Smooth muscle cell (in vitro differentiated cells): ENCODE data around the gene ZG16B. TPM values are rescaled to one million over a fixed set of nuclear protein-coding genes. Genes with fewer than 3 reads are reported as not detected.

ENCODE experiments used
- DNase-seq: peaks from one replicate; lab custom pipeline; 2025; ENCODE audit not compliant: unreplicated experiment; lab: John Stamatoyannopoulos, UW
- H2AFZ ChIP-seq: fragments of 200-600 bp; sonication (generic); 2 replicates; pipeline ENCODE4 v1.6.0; 2016; ENCODE audit warnings: antibody characterized with exemption, low read depth, mild to moderate bottlenecking
- H3F3A ChIP-seq: fragments of 200-600 bp; sonication (generic); 2 replicates; pipeline ENCODE4 v1.6.0; 2017; ENCODE audit warnings: antibody characterized with exemption, low read depth
- H3K27ac ChIP-seq: fragments of 200-600 bp; sonication (generic); 2 replicates; pipeline ENCODE4 v1.5.1; 2016; ENCODE audit warnings: low read depth, mild to moderate bottlenecking
- H3K27me3 ChIP-seq: fragments of 200-600 bp; sonication (generic); 2 replicates; pipeline ENCODE4 v1.6.1; 2016; ENCODE audit warnings: low read depth, mild to moderate bottlenecking
- H3K36me3 ChIP-seq: fragments of 200-600 bp; sonication (generic); 2 replicates; pipeline ENCODE4 v1.5.1; 2016; ENCODE audit warnings: low read depth
- H3K4me1 ChIP-seq: fragments of 200-600 bp; sonication (generic); 2 replicates; pipeline ENCODE4 v1.5.1; 2016; ENCODE audit warnings: low read depth
- H3K4me2 ChIP-seq: fragments of 200-600 bp; sonication (generic); 2 replicates; pipeline ENCODE4 v1.6.0; 2016; ENCODE audit warnings: mild to moderate bottlenecking
- H3K4me3 ChIP-seq: fragments of 200-600 bp; sonication (generic); 2 replicates; pipeline ENCODE4 v1.5.1; 2016; ENCODE audit warnings: mild to moderate bottlenecking
- H3K79me2 ChIP-seq: fragments of 200-600 bp; sonication (generic); 2 replicates; pipeline ENCODE4 v1.6.0; 2016; ENCODE audit warnings: low read depth, mild to moderate bottlenecking
- H3K9ac ChIP-seq: fragments of 200-600 bp; sonication (generic); 2 replicates; pipeline ENCODE4 v1.6.0; 2016; ENCODE audit warnings: low read depth
- H3K9me3 ChIP-seq: fragments of 200-600 bp; sonication (generic); replicated peaks from 2 replicates; pipeline ENCODE4 v1.5.1; 2016; ENCODE audit warnings: low read depth
- H4K20me1 ChIP-seq: fragments of 200-600 bp; sonication (generic); 2 replicates; pipeline ENCODE4 v1.6.0; 2016; ENCODE audit warnings: low read depth
- CTCF ChIP-seq: fragments of 200-600 bp; sonication (generic); IDR thresholded peaks from 2 replicates; pipeline ENCODE4 v1.5.1; 2017; ENCODE audit warnings: borderline replicate concordance, mild to moderate bottlenecking, antibody characterized with exemption; ENCODE audit not compliant: insufficient read depth, poor library complexity, severe bottlenecking
- WGBS: methylation state at CpG from one replicate; pipeline ENCODE4 v1.1.7; 2016; ENCODE audit warnings: low lambda C conversion rate; 5-methylcytosine and 5-hydroxymethylcytosine counted together
- polyA plus RNA-seq: library from polyadenylated mRNA; unstranded; fragments of >200 nt; fragmentation: Nextera tagmentation; extraction: Ambion mirVana; gene quantifications from 2 replicates; pipeline ENCODE4 v1.2.1, GENCODE V29; 2016
- total RNA-seq: library from RNA; depleted of rRNA; stranded (reverse); fragments of >200 nt; gene quantifications from 2 replicates; pipeline ENCODE4 v1.2.3, GENCODE V29; 2014

Gene ZG16B
- total and polyA plus RNA-seq, 2 experiments from 2014 or later, result not detected

DNA sequence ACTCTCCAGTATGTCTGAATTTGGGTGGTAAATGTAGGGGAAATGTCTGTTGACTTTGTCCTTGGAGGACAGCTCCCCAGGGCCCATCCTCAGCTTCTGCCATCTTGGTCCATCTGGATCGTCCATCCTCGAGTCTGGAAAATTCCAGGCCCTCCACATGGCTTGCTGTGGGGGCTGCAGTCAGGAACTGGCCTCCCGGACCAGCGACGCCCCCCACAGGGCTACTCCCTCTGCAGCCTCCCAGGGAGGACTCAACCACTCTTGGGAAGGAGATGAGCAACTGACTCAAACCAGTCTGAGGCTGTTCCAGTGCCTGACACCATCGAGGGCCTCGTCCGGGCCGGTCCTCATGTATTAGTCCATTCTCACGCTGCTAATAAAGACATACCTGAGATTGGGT is 5.5 kb upstream of the ZG16B start:
- no peaks in the 10 kb centered on the region for H3K9me3 ChIP-seq
- 91% methylated on average over 10 of the region's 10 CpGs for WGBS
- H3K27ac ChIP-seq, result no peak overlapping the region
- H3K4me2 ChIP-seq, result no peak overlapping the region
- no peak overlapping the region for H2AFZ ChIP-seq
- H4K20me1 ChIP-seq, result no peaks in the 10 kb centered on the region
- H3K27me3 ChIP-seq, result no peaks in the 10 kb centered on the region
- no peaks in the 10 kb centered on the region for H3F3A ChIP-seq
- no peaks in the 10 kb centered on the region for H3K4me1 ChIP-seq
- no peaks in the 10 kb centered on the region for H3K36me3 ChIP-seq
- H3K9ac ChIP-seq, result no peak overlapping the region
- no peak for DNase-seq
- no peak overlapping the region for H3K4me3 ChIP-seq
- no peak for TF ChIP-seq CTCF
- no peaks in the 10 kb centered on the region for H3K79me2 ChIP-seq

DNA sequence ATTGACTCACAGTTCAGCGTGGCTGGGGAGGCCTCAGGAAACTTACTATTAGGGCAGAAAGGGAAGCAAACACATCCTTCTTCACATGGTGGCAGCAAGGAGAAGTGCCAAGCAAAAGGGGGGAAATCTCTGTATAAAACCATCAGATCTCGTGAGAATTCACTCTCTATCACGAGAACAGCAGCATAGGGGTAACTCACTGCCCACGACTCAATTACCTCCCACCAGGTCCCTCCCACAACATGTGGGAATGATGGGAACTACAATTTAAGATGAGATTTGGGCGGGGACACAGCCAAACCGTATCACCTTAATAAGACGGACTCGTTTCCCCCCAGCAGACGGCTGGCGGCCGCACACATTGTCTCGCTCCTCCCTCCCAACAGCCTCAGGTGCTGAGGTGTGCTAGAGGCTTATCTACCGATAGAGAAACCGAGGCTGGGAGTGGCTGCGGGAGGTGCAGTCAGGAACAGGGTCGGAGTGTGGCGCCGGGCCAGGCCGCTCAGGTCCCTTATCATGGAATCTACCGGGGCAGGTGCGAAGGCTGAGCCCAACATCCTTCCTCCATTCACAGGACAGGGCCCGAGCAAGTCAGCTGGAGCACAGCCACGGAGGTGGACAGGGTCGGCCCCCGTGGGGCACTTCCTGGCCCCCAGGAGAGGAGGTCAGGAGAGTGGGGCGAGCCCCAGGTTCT is 4.9 kb upstream of the ZG16B start:
- H3K4me1 ChIP-seq, result no peaks in the 10 kb centered on the region

DNA sequence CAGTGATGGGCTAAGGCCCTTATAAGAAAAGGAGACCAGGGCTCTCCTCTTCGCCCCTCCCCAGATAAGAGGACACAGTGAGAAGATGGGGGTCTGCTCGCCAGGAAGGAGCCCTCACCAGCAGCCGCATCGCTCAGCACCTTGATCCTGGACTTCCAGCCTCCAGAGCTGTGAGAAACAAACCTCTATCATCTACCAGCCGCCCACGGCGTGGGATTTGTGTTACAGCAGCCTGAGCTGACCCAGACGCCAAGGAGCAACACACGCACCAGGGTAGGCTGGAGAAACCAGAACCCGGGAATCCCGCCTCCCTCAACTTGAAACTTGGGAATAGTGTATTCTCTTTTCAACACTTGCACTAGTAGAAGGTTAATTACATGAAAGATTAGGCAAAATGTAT is 4.2 kb upstream of the ZG16B start:
- H3K79me2 ChIP-seq, result no peaks in the 10 kb centered on the region
- no peak overlapping the region for H2AFZ ChIP-seq
- whole genome bisulfite sequencing, result 73% methylated on average over 11 of the region's 11 CpGs
- no peaks in the 10 kb centered on the region for H4K20me1 ChIP-seq
- no peaks in the 10 kb centered on the region for H3K36me3 ChIP-seq
- H3K9me3 ChIP-seq, result no peaks in the 10 kb centered on the region
- H3F3A ChIP-seq, result no peaks in the 10 kb centered on the region
- no peaks in the 10 kb centered on the region for H3K4me1 ChIP-seq
- DNase-seq, result no peak
- no peak overlapping the region for H3K27ac ChIP-seq
- no peak overlapping the region for H3K4me3 ChIP-seq
- no peak overlapping the region for H3K4me2 ChIP-seq
- no peaks in the 10 kb centered on the region for H3K27me3 ChIP-seq
- no peak for TF ChIP-seq CTCF
- H3K9ac ChIP-seq, result no peak overlapping the region

More for the DNA sequence above, 4.9 kb upstream of the ZG16B start:
- TF ChIP-seq CTCF, result no peak
- WGBS, result 94% methylated on average over 26 of the region's 26 CpGs
- H3F3A ChIP-seq, result no peaks in the 10 kb centered on the region
- no peak for DNase-seq
- no peak overlapping the region for H2AFZ ChIP-seq
- H3K4me2 ChIP-seq, result no peak overlapping the region
- no peak overlapping the region for H3K4me3 ChIP-seq
- H3K9ac ChIP-seq, result no peak overlapping the region
- H3K9me3 ChIP-seq, result no peaks in the 10 kb centered on the region
- no peaks in the 10 kb centered on the region for H3K27me3 ChIP-seq
- H3K27ac ChIP-seq, result no peak overlapping the region
- no peaks in the 10 kb centered on the region for H4K20me1 ChIP-seq
- H3K79me2 ChIP-seq, result no peaks in the 10 kb centered on the region
- H3K36me3 ChIP-seq, result no peaks in the 10 kb centered on the region

DNA sequence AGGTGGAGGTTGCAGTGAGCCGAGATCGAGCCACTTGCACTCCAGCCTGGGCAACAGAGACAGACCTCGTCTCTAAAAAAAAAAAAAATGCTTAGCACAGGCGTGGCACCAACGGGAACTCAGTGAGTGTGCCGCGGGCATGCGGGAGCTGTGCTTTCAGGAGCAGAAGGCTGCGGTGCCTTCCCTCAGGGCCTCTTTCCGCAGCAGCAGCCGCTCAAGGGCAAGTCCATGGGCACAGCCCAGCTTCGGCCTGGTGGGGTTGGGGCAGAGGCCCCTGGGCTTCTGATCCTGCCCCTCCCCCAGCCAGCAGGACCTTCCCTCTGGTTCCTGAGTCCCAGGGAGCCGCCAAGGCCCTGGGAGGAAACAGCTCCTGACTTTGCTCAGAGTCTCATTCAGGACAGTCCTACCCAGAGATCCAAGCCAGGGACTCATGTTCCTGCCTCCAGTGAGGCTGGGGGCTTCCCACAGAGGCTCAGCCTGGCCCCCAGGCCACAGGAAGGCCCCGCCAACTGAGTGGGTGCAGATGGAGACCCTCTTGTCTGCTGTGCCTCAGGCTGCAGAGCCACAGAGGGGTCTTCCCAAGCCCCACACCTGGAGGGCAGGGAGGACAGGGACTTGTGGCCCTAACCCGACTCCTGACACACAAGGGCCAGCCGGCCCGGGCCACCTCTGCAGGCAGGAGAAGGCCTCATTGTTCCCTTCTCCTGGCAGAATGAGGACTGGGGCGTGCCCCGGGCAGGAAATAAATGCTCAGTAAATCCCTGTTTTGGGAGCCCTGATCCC is 3.3 kb upstream of the ZG16B start:
- no peak overlapping the region for H3K4me2 ChIP-seq
- no peaks in the 10 kb centered on the region for H4K20me1 ChIP-seq
- no peaks in the 10 kb centered on the region for H3K79me2 ChIP-seq
- DNase-seq, result no peak
- H3K4me1 ChIP-seq, result no peaks in the 10 kb centered on the region
- no peaks in the 10 kb centered on the region for H3K27me3 ChIP-seq
- H2AFZ ChIP-seq, result no peak overlapping the region
- 88% methylated on average over 19 of the region's 19 CpGs for WGBS
- TF ChIP-seq CTCF, result no peak
- H3K27ac ChIP-seq, result no peak overlapping the region
- no peaks in the 10 kb centered on the region for H3K9me3 ChIP-seq
- H3F3A ChIP-seq, result no peaks in the 10 kb centered on the region
- no peak overlapping the region for H3K9ac ChIP-seq
- no peaks in the 10 kb centered on the region for H3K36me3 ChIP-seq
- H3K4me3 ChIP-seq, result no peak overlapping the region
